K562 treated with DMSO at 1 percent for 24 hours (cell line): ENCODE results near the gene DENND5A. TPM values are rescaled to one million over a fixed set of nuclear protein-coding genes. Genes with fewer than 3 reads are reported as not detected.

Experiments used
- total RNA-seq: library from RNA; unstranded; fragments of 300-600 nt; gene quantifications from 2 replicates; pipeline ENCODE4 v1.2.3, GENCODE V29; 2022; ENCODE audit warnings: low read depth; ENCODE audit not compliant: insufficient read depth

Gene DENND5A
- total RNA-seq = 58.2 and 61.5 TPM in 2 replicates

DNA sequence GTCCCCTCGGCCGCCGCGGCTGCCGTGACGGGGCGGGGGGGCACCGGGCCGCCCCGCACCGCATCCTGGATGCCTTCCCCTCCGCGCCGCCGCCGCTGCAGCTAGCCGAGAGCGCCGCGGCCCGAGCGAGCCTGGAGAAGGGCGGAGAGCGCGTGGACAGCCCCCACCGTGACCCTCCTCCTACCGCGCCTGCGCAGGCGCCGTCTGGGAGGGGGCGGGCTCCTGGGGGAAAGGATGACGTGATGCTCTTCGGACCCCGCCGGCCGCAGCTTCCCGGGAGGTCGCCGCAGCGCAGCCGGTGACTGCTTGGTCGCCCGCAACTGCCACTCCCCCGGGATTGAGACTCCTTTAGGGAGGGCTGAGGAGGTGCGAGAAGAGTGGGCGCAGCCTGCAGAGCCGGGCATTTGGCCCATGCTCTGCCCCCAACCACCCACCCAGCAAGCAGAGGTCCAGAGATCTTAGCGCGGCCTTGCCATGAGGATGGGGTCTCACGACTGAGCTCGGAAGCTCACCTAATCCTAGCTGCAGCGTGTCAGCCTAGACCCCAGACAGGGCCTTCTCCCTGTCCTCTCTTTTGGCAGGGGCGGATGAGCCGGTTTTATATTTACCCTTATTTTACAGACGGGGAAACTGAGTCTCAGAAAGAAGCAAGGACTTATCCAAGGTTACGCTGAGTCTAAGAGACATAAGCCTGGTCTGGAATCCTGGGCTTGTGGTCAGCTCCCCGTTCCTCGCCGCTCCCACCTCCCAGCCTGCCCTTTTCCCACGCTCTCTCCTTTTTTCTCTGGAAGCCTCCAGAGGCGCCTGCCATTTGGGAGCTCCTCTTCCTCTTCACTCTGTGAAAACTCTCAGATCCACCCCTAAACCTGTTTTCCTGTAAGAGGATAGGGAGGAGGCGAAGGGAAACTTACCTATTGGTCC lies at the start of gene DENND5A:
TSS of gene DENND5A (minus strand) at position 140 of the 921 bp plus-strand sequence. CDS start 281 bp downstream, outside the sequence.

DNA sequence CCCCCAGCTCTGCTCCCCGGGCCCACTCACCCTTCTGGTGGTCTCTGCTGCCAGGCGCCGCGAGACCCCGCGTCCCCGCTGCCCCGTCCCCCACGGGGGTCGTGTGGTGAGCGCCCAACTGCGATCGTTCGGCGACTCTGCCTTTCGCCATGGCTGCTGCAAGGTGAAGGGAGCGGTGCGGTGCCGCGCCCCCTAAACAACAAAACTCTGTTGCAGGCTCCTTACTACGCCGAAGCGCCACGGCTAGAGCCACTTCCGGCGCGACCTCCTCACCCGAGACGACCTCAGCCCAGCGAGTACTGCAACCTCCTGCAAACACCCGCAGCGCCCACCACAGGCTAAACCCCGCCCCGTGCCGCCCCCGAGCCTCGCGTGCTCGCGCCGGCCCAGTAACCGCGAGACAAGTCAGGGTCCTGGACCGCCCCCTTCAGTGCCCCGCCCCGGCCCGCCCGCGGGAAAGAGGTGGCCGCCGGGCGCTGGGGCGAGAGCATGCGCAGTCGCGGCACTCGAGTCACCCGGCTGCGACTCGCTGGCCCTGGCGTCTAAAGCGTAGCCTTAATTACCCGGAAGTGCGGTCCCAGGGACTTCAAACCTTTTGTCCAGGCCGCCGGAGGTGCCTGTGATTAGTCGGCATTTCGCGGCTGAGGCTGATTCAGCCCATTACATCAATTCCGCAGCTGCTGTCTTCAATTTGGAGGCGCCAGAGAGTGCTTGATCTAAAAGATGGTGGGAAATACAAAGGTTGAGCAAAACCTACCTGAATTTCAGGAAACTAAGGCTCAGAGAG lies 49.3 kb upstream of the DENND5A start, which contains the start of gene TMEM41B:
TSS of gene TMEM41B (minus strand) at position 303 of the 787 bp plus-strand sequence. CDS start at position 151, 152 bp downstream.

DNA sequence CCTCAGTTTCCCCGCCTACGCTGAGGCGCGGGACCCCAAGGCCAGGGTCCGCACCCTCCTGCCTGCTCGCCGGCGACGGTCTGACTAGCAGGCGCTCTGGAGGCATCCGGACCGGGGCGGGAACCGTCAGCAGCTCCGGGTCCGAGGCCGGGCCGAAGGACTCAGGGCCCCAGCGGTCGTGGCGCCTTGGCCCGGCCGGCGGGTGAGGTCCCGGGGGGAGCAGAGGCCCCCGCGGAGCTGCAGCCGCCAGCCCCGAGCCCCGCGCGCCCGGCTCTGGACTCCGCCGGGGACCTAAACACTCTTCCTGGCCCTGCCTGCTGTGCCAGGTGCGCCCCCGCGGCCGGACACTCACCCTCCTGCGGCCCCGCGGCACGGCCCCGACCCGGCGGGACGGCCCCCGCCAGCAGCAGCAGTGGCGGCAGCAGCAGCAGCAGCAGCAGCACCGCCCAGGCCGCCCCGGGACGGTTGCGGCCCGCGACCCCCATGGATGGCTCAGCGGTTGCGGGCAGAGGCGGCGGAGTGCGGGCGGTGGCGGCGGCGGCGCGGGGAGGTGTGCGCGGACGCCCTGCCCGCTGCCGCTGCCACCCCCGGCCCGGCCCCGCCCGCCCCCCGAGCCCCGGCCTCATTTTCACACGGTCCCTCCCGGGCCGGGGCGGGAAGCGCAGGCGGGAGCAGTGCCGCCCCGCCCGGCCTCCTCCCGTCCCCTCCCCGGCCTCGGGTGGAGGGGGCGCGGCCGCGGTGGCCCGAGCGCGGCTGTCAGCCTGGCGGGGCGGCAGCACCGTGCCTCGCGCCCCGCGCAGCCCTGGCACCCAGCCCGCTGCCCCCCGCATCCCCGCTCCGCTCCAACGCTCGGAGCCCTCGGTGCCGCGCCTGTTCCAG lies 173.9 kb downstream of the DENND5A start, which contains the start of gene SCUBE2:
TSS of gene SCUBE2 (minus strand) at position 556 of the 879 bp plus-strand sequence. CDS start at position 485, 71 bp downstream.

Other genes starting within 250 kb of the DENND5A start
- 0.37 TPM in 1 of 2 replicates, not detected in the other for gene SCUBE2, start 173.8 kb downstream of the DENND5A start, total RNA-seq
- gene TMEM41B, start 49.2 kb upstream of the DENND5A start, total RNA-seq = 19.5 and 21.4 TPM in 2 replicates
- gene IPO7, start 119.3 kb upstream of the DENND5A start, total RNA-seq = 58.8 and 65.4 TPM in 2 replicates
- gene ZNF143, start 195.7 kb upstream of the DENND5A start, total RNA-seq = 8.6 and 13.0 TPM in 2 replicates